Stimulated activated CD4-positive, alpha-beta T cell treated with anti-CD3 and anti-CD28 coated beads, TNF-alpha, amount 100 ng/mL, for 48 hours (primary cell): Measurements from ENCODE around the gene MSI1.
A peak's percentile ranks its signal among the peaks of the same experiment; 100 is the strongest.

ENCODE experiments used
- DNase-seq, 3 donors: peaks; one replicate each; pipeline ENCODE4 v3.0.0-alpha.2; 2020; ENCODE audit warnings: low read depth in 3 of 3

Gene MSI1

GRCh38 chr12:120324841-120325417, 44.0 kb downstream of the MSI1 start:
- DNase-seq: no peak

GRCh38 chr12:120323772-120324171, 45.2 kb downstream of the MSI1 start:
- no peak for DNase-seq

- DNase-seq: no peak
These were observed 47.4 kb downstream of the MSI1 start for GRCh38 chr12:120321382-120322202.

- DNase-seq: peak; percentile 99 to 100 (median 100)
These were observed 51.5 kb downstream of the MSI1 start for GRCh38 chr12:120317224-120318105.

GRCh38 chr12:120316798-120317223, 52.2 kb downstream of the MSI1 start:
- DNase-seq: no peak

- DNase-seq: no peak
These were observed 54.7 kb downstream of the MSI1 start for GRCh38 chr12:120314220-120314619.

- peak; percentile 70 to 87 (median 77) for DNase-seq
These were observed 66.8 kb downstream of the MSI1 start, which contains the start of gene SIRT4 for GRCh38 chr12:120301962-120302815. TSS of gene SIRT4 (plus strand) at chr12:120302321. CDS start at chr12:120303562, 1,241 bp downstream.

- DNase-seq: peak; percentile 65 to 77 (median 76)
These were observed 76.1 kb downstream of the MSI1 start, which contains the start of gene RNU4-1 for GRCh38 chr12:120292661-120293531. TSS of gene RNU4-1 (minus strand) at chr12:120293237.

GRCh38 chr12:120292411-120292660, 76.6 kb downstream of the MSI1 start:
- peak in 2 of 3 donors; percentile 19 to 24 for DNase-seq
